ENCODE results near the gene CDH6.

The CDH6 gene

DNA sequence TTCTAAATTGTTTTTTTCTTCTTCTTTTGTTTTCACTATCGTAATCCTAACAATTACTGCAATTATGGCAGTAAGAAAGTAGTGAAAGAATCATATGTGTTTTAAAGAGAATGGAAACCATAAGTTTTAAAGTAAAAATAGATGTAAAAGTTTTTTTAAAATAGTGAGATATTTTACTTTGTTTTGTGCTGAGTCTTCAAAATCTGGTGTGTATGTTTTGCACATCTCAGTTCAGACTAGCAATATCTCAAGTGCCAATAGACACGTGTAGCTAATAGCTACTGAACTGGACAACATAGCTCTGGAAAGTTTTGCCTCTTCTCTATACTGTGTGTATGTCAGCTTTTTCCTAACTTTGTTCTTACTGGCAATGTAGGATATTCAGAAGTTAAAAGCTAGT, 45.0 kb downstream of the CDH6 start:
- TF ChIP-seq YY1 (IDR thresholded peaks at IDR 0.05; ENCODE audit: insufficient read depth, insufficient read length) (no peak), SUZ12 (IDR thresholded peaks at IDR 0.05; ENCODE audit: extremely low read depth, insufficient read depth, insufficient read length) (no peak), ZNF274 (IDR thresholded peaks at IDR 0.05; ENCODE audit: low read depth, low read length) (no peak)

GRCh38 chr5:31244921-31245320, 51.4 kb downstream of the CDH6 start:
- Histone ChIP-seq H3K27me3 (ENCODE audit: insufficient read depth, insufficient read length) (no peaks in the 10 kb centered on the region), H3K4me1 (ENCODE audit: insufficient read depth, insufficient read length) (no peaks in the 10 kb centered on the region), H3K9me3 (ENCODE audit: insufficient read depth, low read length) (no peaks in the 10 kb centered on the region), H3K9ac (ENCODE audit: insufficient read length, low read depth) (no peak overlapping the region), H3K4me3 (ENCODE audit: insufficient read length, low read depth) (no peak overlapping the region), H3K36me3 (ENCODE audit: insufficient read depth, insufficient read length, low read length) (no peaks in the 10 kb centered on the region)
- TF ChIP-seq ZNF274 (IDR thresholded peaks at IDR 0.05; ENCODE audit: low read depth, low read length) (no peak), YY1 (IDR thresholded peaks at IDR 0.05; ENCODE audit: insufficient read depth, insufficient read length) (no peak), SUZ12 (IDR thresholded peaks at IDR 0.05; ENCODE audit: extremely low read depth, insufficient read depth, insufficient read length) (no peak)
- DNase-seq (ENCODE audit: low read depth, low spot score), result no peak

More for the DNA sequence above, 45.0 kb downstream of the CDH6 start:
- Histone ChIP-seq H3K9ac (ENCODE audit: insufficient read length, low read depth) (no peak overlapping the region), H3K27me3 (ENCODE audit: insufficient read depth, insufficient read length) (no peaks in the 10 kb centered on the region), H3K4me1 (ENCODE audit: insufficient read depth, insufficient read length) (no peaks in the 10 kb centered on the region), H3K36me3 (ENCODE audit: insufficient read depth, insufficient read length, low read length) (no peaks in the 10 kb centered on the region), H3K4me3 (ENCODE audit: insufficient read length, low read depth) (no peak overlapping the region), H3K9me3 (ENCODE audit: insufficient read depth, low read length) (no peaks in the 10 kb centered on the region)
- DNase-seq (ENCODE audit: low read depth, low spot score), result no peak

- Histone ChIP-seq H3K4me1 (ENCODE audit: insufficient read depth, insufficient read length) (no peaks in the 10 kb centered on the region), H3K27me3 (ENCODE audit: insufficient read depth, insufficient read length) (no peaks in the 10 kb centered on the region), H3K9me3 (ENCODE audit: insufficient read depth, low read length) (no peaks in the 10 kb centered on the region), H3K36me3 (ENCODE audit: insufficient read depth, insufficient read length, low read length) (no peaks in the 10 kb centered on the region), H3K9ac (ENCODE audit: insufficient read length, low read depth) (no peak overlapping the region), H3K4me3 (ENCODE audit: insufficient read length, low read depth) (no peak overlapping the region)
- TF ChIP-seq ZNF274 (IDR thresholded peaks at IDR 0.05; ENCODE audit: low read depth, low read length) (no peak), YY1 (IDR thresholded peaks at IDR 0.05; ENCODE audit: insufficient read depth, insufficient read length) (no peak), SUZ12 (IDR thresholded peaks at IDR 0.05; ENCODE audit: extremely low read depth, insufficient read depth, insufficient read length) (no peak)
- DNase-seq (ENCODE audit: low read depth, low spot score), result no peak
Measured at GRCh38 chr5:31247381-31247780, 53.9 kb downstream of the CDH6 start.

- no peak overlapping the region for H3K4me3 ChIP-seq (ENCODE audit: insufficient read length, low read depth)
- H3K36me3 ChIP-seq (ENCODE audit: insufficient read depth, insufficient read length, low read length), result no peaks in the 10 kb centered on the region
- TF ChIP-seq ZNF274 (IDR thresholded peaks at IDR 0.05; ENCODE audit: low read depth, low read length), result no peak
- no peak for TF ChIP-seq SUZ12 (IDR thresholded peaks at IDR 0.05; ENCODE audit: extremely low read depth, insufficient read depth, insufficient read length)
- no peaks in the 10 kb centered on the region for H3K4me1 ChIP-seq (ENCODE audit: insufficient read depth, insufficient read length)
- peaks cover 12% of the 10 kb centered on the region; the same call in 1 of the 2 replicates for H3K9me3 ChIP-seq (ENCODE audit: insufficient read depth, low read length)
- no peak overlapping the region for H3K9ac ChIP-seq (ENCODE audit: insufficient read length, low read depth)
- no peak for DNase-seq (ENCODE audit: low read depth, low spot score)
- H3K27me3 ChIP-seq (ENCODE audit: insufficient read depth, insufficient read length), result no peaks in the 10 kb centered on the region
Measured at GRCh38 chr5:31250201-31250600, 56.7 kb downstream of the CDH6 start.

- Histone ChIP-seq H3K9ac (ENCODE audit: insufficient read length, low read depth) (no peak overlapping the region), H3K9me3 (ENCODE audit: insufficient read depth, low read length) (peaks cover 12% of the 10 kb centered on the region; the same call in 1 of the 2 replicates), H3K27me3 (ENCODE audit: insufficient read depth, insufficient read length) (no peaks in the 10 kb centered on the region), H3K4me3 (ENCODE audit: insufficient read length, low read depth) (no peak overlapping the region), H3K4me1 (ENCODE audit: insufficient read depth, insufficient read length) (no peaks in the 10 kb centered on the region), H3K36me3 (ENCODE audit: insufficient read depth, insufficient read length, low read length) (no peaks in the 10 kb centered on the region)
- DNase-seq (ENCODE audit: low read depth, low spot score), result no peak
- TF ChIP-seq YY1 (IDR thresholded peaks at IDR 0.05; ENCODE audit: insufficient read depth, insufficient read length), result no peak
- no peak for TF ChIP-seq ZNF274 (IDR thresholded peaks at IDR 0.05; ENCODE audit: low read depth, low read length)
- no peak for TF ChIP-seq SUZ12 (IDR thresholded peaks at IDR 0.05; ENCODE audit: extremely low read depth, insufficient read depth, insufficient read length)
Measured at GRCh38 chr5:31251032-31251431, 57.5 kb downstream of the CDH6 start.

DNA sequence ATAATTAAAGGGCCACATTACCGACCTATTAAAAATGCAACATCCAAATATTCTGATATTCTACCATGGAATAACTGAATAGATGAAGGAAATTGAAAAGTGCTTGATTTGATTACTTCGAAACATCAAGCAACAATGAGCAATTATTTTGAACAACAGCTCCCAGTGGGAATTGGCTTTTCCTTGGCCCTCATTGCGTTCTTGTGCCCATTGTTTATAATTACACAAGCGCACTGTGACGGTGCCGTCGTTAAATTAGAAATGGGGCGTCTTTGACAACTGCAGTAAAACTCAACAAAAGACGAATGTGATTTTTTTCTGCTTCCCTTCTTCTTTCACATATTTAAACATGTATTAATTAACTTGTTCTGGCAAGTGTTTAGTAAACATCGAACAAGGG, 61.6 kb downstream of the CDH6 start:
- Histone ChIP-seq H3K4me3 (ENCODE audit: insufficient read length, low read depth) (no peak overlapping the region), H3K9me3 (ENCODE audit: insufficient read depth, low read length) (peaks cover 12% of the 10 kb centered on the region; the same call in 1 of the 2 replicates), H3K4me1 (ENCODE audit: insufficient read depth, insufficient read length) (no peaks in the 10 kb centered on the region), H3K27me3 (ENCODE audit: insufficient read depth, insufficient read length) (no peaks in the 10 kb centered on the region), H3K9ac (ENCODE audit: insufficient read length, low read depth) (no peak overlapping the region), H3K36me3 (ENCODE audit: insufficient read depth, insufficient read length, low read length) (no peaks in the 10 kb centered on the region)
- DNase-seq (ENCODE audit: low read depth, low spot score), result no peak
- TF ChIP-seq YY1 (IDR thresholded peaks at IDR 0.05; ENCODE audit: insufficient read depth, insufficient read length) (no peak), ZNF274 (IDR thresholded peaks at IDR 0.05; ENCODE audit: low read depth, low read length) (no peak), SUZ12 (IDR thresholded peaks at IDR 0.05; ENCODE audit: extremely low read depth, insufficient read depth, insufficient read length) (no peak)

DNA sequence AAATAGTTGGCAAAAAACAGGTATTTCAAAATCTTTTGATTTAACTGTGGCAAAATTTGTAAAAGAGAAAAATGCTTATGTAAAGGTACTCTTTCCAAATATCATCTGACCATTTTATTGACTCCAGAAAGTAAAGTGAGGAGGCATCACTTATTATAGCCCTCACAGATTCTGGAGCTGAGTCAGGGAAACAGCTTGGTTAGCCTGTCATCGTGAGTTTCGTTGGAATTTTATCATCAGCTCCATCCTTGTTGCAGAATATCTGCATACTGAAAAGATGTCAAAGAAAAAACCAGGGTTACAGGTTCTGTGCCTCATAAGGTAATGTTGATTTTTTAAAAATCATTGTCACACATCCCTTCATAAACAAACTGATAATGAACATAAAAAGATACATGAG, 74.8 kb downstream of the CDH6 start:
- H3K36me3 ChIP-seq (ENCODE audit: insufficient read depth, insufficient read length, low read length), result no peaks in the 10 kb centered on the region
- no peak for DNase-seq (ENCODE audit: low read depth, low spot score)
- no peaks in the 10 kb centered on the region for H3K9me3 ChIP-seq (ENCODE audit: insufficient read depth, low read length)
- no peak overlapping the region for H3K9ac ChIP-seq (ENCODE audit: insufficient read length, low read depth)
- H3K4me3 ChIP-seq (ENCODE audit: insufficient read length, low read depth), result no peak overlapping the region
- H3K4me1 ChIP-seq (ENCODE audit: insufficient read depth, insufficient read length), result no peaks in the 10 kb centered on the region
- TF ChIP-seq YY1 (IDR thresholded peaks at IDR 0.05; ENCODE audit: insufficient read depth, insufficient read length), result no peak
- TF ChIP-seq SUZ12 (IDR thresholded peaks at IDR 0.05; ENCODE audit: extremely low read depth, insufficient read depth, insufficient read length), result no peak
- TF ChIP-seq ZNF274 (IDR thresholded peaks at IDR 0.05; ENCODE audit: low read depth, low read length), result no peak
- no peaks in the 10 kb centered on the region for H3K27me3 ChIP-seq (ENCODE audit: insufficient read depth, insufficient read length)

All from NT2/D1 (cell line).